ENCODE results near the gene FAM3C. TPM values are rescaled to one million over a fixed set of nuclear protein-coding genes. Genes with fewer than 3 reads are reported as not detected.

Gene FAM3C
- total and polyA plus RNA-seq, 2 donors (not counting 1 experiment from before 2014, with no cell fraction given) = 26.3 to 60.8 TPM

DNA sequence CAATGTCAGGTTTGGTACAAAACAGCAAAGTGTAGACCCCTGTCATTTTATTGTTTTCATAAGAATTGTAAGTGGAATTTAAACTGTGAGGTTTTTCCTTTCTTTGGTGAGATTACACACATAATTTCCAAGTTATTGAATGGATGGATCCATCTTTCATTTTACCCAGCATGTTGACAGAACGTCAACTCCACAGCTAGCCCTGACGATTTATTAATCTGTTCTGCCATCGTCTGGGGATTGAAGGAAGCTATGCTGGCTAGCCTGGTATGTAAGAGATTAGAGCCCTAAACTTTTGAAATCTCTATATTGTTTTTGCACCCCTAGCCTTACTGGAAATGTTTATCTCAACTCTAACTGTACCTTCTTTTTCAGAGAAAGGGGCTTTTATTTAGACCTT, 58.7 kb downstream of the FAM3C start:
- Histone ChIP-seq H3K79me2 (ENCODE audit: control insufficient read depth, insufficient read depth, low read length) (no peaks in the 10 kb centered on the region), H4K20me1 (ENCODE audit: control insufficient read depth, extremely low read depth, insufficient read depth, low read length) (no peaks in the 10 kb centered on the region), H2AFZ (ENCODE audit: low read length) (no peak overlapping the region), H3K9me3 (ENCODE audit: control insufficient read depth, insufficient read depth, low read depth, low read length) (no peaks in the 10 kb centered on the region), H3K27me3 (ENCODE audit: control insufficient read depth, insufficient read depth, low read length) (no peaks in the 10 kb centered on the region), H3K4me2 (ENCODE audit: extremely low read depth, insufficient read depth, low read length) (no peak overlapping the region), H3K27ac (ENCODE audit: insufficient read depth, low read length) (no peak overlapping the region), H3K36me3 (ENCODE audit: control insufficient read depth, insufficient read depth, low read length) (no peaks in the 10 kb centered on the region), H3K4me3 (replicated peaks in 1 of 4; ENCODE audit: control extremely low read depth in 1 of 4, insufficient read depth in 1 of 4, low read depth in 3 of 4, low read length in 4 of 4) (no peak overlapping the region), H3K4me1 (ENCODE audit: control insufficient read depth, extremely low read depth, insufficient read depth, low read length) (no peaks in the 10 kb centered on the region), H3K9ac (ENCODE audit: insufficient read depth, low read length) (no peak overlapping the region)
- TF ChIP-seq, protein P1, sequence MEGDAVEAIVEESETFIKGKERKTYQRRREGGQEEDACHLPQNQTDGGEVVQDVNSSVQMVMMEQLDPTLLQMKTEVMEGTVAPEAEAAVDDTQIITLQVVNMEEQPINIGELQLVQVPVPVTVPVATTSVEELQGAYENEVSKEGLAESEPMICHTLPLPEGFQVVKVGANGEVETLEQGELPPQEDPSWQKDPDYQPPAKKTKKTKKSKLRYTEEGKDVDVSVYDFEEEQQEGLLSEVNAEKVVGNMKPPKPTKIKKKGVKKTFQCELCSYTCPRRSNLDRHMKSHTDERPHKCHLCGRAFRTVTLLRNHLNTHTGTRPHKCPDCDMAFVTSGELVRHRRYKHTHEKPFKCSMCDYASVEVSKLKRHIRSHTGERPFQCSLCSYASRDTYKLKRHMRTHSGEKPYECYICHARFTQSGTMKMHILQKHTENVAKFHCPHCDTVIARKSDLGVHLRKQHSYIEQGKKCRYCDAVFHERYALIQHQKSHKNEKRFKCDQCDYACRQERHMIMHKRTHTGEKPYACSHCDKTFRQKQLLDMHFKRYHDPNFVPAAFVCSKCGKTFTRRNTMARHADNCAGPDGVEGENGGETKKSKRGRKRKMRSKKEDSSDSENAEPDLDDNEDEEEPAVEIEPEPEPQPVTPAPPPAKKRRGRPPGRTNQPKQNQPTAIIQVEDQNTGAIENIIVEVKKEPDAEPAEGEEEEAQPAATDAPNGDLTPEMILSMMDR (conservative IDR thresholded peaks at IDR 0.05 in 1 of 2, IDR thresholded peaks at IDR 0.05 in 1 of 2; ENCODE audit: low read depth in 1 of 2, low read length in 2 of 2) = peak; percentile 14 to 22
- TF ChIP-seq EZH2 (IDR thresholded peaks at IDR 0.05; ENCODE audit: low read length, missing control alignments) = no peak
- DNase-seq (ENCODE audit: low read depth in 2 of 2) = peak in 1 of 2 donors; percentile 51

DNA sequence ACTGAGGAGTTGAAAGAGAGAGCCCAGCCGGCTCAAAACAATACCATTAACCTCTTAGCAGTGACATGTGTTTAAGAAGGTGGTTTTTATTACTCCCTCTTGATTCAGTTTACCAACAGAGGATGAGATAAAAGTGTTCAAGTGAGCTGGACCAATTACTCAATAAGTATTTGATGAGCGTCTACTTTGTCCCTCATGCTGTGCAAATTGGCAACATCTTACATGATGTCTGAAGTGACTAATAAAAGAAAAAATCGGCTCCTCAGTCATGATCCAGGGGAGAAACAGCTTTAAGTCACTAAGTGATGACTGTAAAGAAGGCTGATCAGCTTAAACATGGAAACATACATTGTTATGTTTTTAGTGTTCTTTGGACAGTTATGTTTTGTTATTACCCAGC, 59.5 kb downstream of the FAM3C start:
- Histone ChIP-seq H3K79me2 (ENCODE audit: control insufficient read depth, insufficient read depth, low read length) (no peaks in the 10 kb centered on the region), H3K36me3 (ENCODE audit: control insufficient read depth, insufficient read depth, low read length) (no peaks in the 10 kb centered on the region), H3K4me2 (ENCODE audit: extremely low read depth, insufficient read depth, low read length) (no peak overlapping the region), H4K20me1 (ENCODE audit: control insufficient read depth, extremely low read depth, insufficient read depth, low read length) (no peaks in the 10 kb centered on the region), H3K9me3 (ENCODE audit: control insufficient read depth, insufficient read depth, low read depth, low read length) (no peaks in the 10 kb centered on the region), H3K4me1 (ENCODE audit: control insufficient read depth, extremely low read depth, insufficient read depth, low read length) (no peaks in the 10 kb centered on the region), H2AFZ (ENCODE audit: low read length) (no peak overlapping the region), H3K9ac (ENCODE audit: insufficient read depth, low read length) (no peak overlapping the region), H3K27ac (ENCODE audit: insufficient read depth, low read length) (no peak overlapping the region), H3K27me3 (ENCODE audit: control insufficient read depth, insufficient read depth, low read length) (no peaks in the 10 kb centered on the region), H3K4me3 (replicated peaks in 1 of 4; ENCODE audit: control extremely low read depth in 1 of 4, insufficient read depth in 1 of 4, low read depth in 3 of 4, low read length in 4 of 4) (no peak overlapping the region)
- no peak for TF ChIP-seq EZH2 (IDR thresholded peaks at IDR 0.05; ENCODE audit: low read length, missing control alignments)
- TF ChIP-seq, protein P1 (conservative IDR thresholded peaks at IDR 0.05 in 1 of 2, IDR thresholded peaks at IDR 0.05 in 1 of 2; ENCODE audit: low read depth in 1 of 2, low read length in 2 of 2) = no peak
- DNase-seq (ENCODE audit: low read depth in 2 of 2) = peak in 1 of 2 donors; percentile 39

DNA sequence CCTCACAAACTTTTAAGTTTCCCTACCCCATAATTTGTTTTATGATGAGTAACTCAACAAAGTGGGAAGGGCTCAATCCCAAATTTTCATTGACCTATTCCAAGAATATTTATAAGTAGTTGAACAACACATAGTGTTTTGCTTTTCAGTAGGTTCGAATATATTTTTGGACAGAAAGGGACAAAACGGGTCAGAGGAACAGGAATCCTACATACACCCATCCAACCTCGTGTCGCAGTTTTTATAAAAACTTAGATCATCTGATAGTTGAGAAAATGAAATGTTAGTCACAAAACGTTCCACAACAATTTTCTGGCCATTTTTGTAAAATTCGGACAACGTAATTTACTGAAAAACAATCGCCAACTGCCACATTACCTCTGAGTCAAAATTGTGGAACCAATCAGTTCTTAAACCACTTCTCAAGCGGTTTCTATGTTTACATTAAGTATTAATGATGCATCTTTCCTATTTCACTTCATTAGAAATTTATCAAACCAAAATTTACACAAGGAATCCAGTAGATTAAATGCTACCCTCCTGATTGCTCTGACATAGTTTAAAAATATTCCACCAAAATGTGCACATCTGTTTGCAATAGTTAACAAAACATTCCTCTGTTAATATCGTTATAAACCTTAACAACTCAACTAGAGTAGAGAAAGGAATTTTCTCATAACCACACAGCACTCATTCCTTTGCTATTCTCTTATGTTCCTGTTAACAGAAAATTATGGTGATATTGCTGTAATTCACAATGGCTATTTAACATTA, 61.0 kb downstream of the FAM3C start:
- DNase-seq (ENCODE audit: low read depth in 2 of 2) = peak in 1 of 2 donors; percentile 43

More for the DNA sequence above, 61.0 kb downstream of the FAM3C start:
- Histone ChIP-seq H3K27me3 (ENCODE audit: control insufficient read depth, insufficient read depth, low read length) (peaks cover 3% of the 10 kb centered on the region), H4K20me1 (ENCODE audit: control insufficient read depth, extremely low read depth, insufficient read depth, low read length) (no peaks in the 10 kb centered on the region), H2AFZ (ENCODE audit: low read length) (no peak overlapping the region), H3K9ac (ENCODE audit: insufficient read depth, low read length) (no peak overlapping the region), H3K27ac (ENCODE audit: insufficient read depth, low read length) (no peak overlapping the region), H3K4me3 (replicated peaks in 1 of 4; ENCODE audit: control extremely low read depth in 1 of 4, insufficient read depth in 1 of 4, low read depth in 3 of 4, low read length in 4 of 4) (no peak overlapping the region), H3K79me2 (ENCODE audit: control insufficient read depth, insufficient read depth, low read length) (no peaks in the 10 kb centered on the region), H3K9me3 (ENCODE audit: control insufficient read depth, insufficient read depth, low read depth, low read length) (no peaks in the 10 kb centered on the region), H3K4me2 (ENCODE audit: extremely low read depth, insufficient read depth, low read length) (no peak overlapping the region), H3K4me1 (ENCODE audit: control insufficient read depth, extremely low read depth, insufficient read depth, low read length) (peaks cover 4% of the 10 kb centered on the region), H3K36me3 (ENCODE audit: control insufficient read depth, insufficient read depth, low read length) (no peaks in the 10 kb centered on the region)
- no peak for TF ChIP-seq EZH2 (IDR thresholded peaks at IDR 0.05; ENCODE audit: low read length, missing control alignments)
- TF ChIP-seq, protein P1 (conservative IDR thresholded peaks at IDR 0.05 in 1 of 2, IDR thresholded peaks at IDR 0.05 in 1 of 2; ENCODE audit: low read depth in 1 of 2, low read length in 2 of 2) = no peak
